Left renal pelvis (tissue), 4 donors: Measurements from ENCODE around the gene DAPK2. TPM values are rescaled to one million over a fixed set of nuclear protein-coding genes. Genes with fewer than 3 reads are reported as not detected.

ENCODE experiments used
- DNase-seq, 4 donors: peaks; one replicate each; pipeline ENCODE4 v3.0.0-alpha.2; 2013; ENCODE audit warnings: low read depth in 4 of 4, low spot score in 3 of 4
- polyA plus RNA-seq, 4 donors: library from polyadenylated mRNA; unstranded; fragments of 120-200 nt; gene quantifications; one replicate each; pipeline ENCODE4 v1.2.1, GENCODE V29; 2013; ENCODE audit not compliant: insufficient read length in 4 of 4

DAPK2 gene
- polyA plus RNA-seq, 4 donors: 5.9 to 13.6 (median 7.1) TPM

GRCh38 chr15:63946524-63947065 is 99.7 kb downstream of the DAPK2 start:
- DNase-seq: no peak

DNA sequence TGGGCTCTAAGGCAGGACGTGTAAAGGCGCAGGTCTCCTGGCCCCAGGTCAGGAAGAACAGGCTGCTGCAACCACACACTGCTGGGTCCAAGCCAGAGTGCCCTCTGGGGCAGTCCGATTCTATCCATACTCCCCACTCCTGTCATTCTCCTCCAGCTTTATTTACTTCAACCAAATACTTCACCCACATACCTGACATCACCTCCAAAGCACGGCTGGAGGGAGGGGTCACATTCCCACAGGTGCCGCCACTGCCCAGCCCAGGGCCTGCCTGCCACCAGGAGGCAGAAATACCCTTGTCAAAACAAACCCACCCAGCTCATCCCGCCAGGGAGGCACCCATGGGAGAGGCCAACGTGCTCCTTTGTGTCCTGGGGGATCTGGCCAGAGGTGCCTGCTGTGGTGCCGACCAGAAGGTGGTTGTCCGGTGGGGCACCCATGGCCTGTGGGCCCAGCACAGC is 100.4 kb downstream of the DAPK2 start:
- no peak for DNase-seq

DNA sequence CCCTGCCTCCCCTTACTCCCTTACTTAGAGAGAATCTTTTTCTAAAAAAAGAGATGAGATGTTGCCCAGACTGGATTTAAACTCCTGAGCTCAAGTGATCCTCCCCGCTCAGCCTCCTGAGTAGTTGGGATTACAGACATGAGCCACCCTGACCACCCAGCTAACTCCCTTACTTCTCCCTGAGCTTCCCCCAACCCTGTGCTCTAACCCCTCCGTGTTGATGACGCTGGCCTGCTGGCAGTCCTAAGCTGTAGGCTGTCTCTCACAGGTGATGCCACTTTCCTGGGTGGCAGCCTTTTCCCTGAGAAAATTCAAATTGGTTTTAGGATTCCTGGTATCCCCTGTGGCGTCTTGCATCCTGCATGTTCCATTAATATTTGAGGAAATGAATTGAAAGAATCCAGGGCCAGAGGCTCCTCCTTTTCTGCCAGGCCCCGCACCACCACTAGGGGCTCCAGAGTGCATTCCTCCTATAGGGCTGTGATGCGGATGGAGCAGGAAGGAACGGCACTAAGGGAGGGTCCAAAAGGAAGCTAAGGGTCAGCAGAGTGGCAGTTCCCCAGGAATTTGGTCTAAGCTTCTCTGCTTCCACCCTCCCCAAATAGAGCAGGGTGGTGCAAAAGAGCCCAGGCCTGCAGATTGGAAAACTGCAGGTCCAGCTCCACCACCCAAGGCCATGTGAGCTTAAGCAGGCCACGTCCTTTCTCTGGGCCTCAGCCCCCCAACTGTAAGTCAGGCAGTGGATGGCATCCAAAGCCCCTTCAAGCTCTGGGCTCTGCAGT is 101.1 kb downstream of the DAPK2 start:
- DNase-seq: peak; percentile 35 to 59 (median 46)

DNA sequence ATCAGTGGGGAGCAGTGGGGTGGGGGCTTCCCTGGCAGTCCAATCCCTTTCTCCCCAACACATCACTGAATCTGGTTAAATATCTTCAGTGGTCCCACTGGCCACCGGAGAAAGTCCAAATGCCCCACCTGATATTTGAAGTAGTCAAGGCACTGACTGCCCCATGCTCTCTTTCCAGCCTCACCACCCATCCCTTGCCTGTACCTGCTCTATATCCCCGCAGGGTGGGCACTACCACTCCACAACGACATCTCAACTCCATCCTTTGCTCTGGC is 101.7 kb downstream of the DAPK2 start:
- DNase-seq: no peak

DNA sequence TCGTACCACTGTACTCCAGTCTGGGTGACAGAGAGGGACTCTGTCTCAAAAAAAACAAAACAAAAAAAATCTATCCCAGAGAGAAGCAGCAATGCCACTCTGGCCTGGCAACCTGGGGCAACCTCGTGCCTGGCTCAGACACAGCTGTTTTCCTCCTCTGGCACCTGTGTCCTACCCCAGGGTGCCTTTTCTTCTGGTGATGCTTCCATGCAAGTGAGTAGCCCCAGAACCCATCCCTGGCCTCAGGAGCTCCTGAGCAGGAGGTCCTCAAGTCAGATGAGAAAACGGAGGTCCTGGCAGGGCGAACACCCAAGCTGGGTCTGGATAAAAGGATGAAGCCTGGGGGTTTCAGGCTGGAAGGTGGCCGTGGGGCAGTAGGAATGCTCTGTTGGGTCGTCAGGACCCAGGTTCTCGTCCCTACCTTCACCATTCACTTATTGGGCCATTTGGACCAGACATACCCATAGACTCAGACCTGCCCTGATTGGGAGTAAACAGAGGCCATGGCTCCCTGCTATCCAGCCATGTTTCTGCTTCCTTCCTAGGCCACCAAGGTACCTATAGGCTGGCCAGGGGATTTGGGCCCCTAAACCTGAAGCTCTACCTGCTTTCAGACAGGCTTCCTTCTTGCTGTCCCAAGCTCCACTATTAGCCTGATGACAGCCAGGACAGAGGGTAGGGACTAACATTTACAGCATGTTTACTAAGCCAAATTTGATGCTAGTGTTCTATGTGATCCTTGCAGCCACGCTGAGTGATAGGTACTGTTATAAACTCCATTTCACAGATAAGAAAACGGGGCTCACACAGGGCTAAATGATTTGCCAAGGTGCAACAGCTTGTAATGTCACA is 102.2 kb downstream of the DAPK2 start:
- no peak for DNase-seq

GRCh38 chr15:63942486-63943365 is 103.6 kb downstream of the DAPK2 start:
- no peak for DNase-seq

GRCh38 chr15:63941698-63942465 is 104.4 kb downstream of the DAPK2 start:
- no peak for DNase-seq

GRCh38 chr15:63940966-63941620 is 105.2 kb downstream of the DAPK2 start:
- no peak for DNase-seq

DNA sequence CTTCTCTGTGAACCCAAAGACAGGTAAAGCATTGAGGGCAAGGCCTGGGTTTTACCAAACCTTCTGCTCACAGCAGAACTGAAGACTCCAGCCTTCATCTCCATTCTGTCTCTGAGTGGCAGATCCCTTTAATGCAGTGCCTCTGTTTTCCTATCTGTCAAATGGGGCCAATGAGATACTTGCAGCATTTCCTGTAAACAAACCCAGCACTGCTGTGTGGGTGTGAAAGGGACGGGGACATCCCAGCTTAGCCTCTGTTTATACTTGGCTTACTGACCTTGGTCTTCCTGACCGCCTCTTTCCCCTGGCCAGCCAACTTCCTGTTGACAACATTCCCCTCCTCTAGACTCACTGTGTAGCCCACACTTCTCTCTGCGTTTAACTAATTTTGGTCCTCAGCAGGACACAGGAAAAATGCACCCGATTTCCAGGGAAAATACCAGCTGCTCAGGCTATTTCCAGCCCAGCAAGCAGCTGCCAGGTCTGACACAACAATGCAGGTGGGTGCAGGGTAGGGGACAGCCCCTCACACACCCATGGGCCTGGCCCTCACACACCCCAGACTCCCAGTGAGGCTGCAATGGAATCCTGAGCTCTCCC is 106.7 kb downstream of the DAPK2 start:
- peak in 1 of 4 donors; percentile 16 for DNase-seq

- no peak for DNase-seq
Measured at GRCh38 chr15:63938486-63939061, 107.7 kb downstream of the DAPK2 start.

DNA sequence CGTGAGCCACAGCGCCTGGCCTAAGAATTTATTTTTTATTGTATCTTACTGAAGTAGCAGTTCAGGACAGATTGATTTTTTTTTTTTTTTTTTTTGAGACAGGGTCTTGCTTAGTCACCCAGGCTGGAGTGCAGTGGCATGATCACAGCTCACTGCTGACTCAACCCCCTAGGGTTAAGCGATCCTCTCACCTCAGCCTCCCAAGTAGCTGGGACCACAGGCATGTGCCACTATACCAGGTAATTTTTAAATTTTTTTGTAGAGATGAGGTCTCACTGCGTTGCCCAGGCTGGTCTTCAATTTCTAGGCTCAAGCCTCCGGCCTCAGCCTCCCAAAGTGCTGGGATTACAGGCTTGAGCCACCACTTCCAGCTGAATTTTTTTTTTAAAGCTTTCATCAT is 112.8 kb downstream of the DAPK2 start:
- DNase-seq: no peak

- no peak for DNase-seq
Measured at GRCh38 chr15:63931556-63931955, 114.7 kb downstream of the DAPK2 start.

- no peak for DNase-seq
Measured at GRCh38 chr15:63930034-63930433, 116.3 kb downstream of the DAPK2 start.

- DNase-seq: no peak
Measured at GRCh38 chr15:63928185-63928842, 118.0 kb downstream of the DAPK2 start.

GRCh38 chr15:63923993-63924950 is 122.0 kb downstream of the DAPK2 start:
- DNase-seq: no peak

- no peak for DNase-seq
Measured at GRCh38 chr15:63922916-63923315, 123.4 kb downstream of the DAPK2 start.
